H9 (cell line): ENCODE measurements around the gene STPG3. TPM values are rescaled to one million over a fixed set of nuclear protein-coding genes. Genes with fewer than 3 reads are reported as not detected.
A peak's percentile ranks its signal among the peaks of the same experiment; 100 is the strongest.

Experiments used
- DNase-seq: peaks from one replicate; pipeline ENCODE4 v3.0.0-alpha.2; 2017
- H2AFZ ChIP-seq: one replicate; pipeline ENCODE4 v1.6.1; 2013; ENCODE audit warnings: mild to moderate bottlenecking, low read length, control low read depth, moderate library complexity
- H2AK5ac ChIP-seq: 2 replicates; pipeline ENCODE4 v1.6.1; 2013; ENCODE audit warnings: low read length, control low read depth, mixed read lengths; ENCODE audit not compliant: insufficient read length
- H2BK120ac ChIP-seq: one replicate; pipeline ENCODE4 v1.6.1; 2013; ENCODE audit warnings: low read depth, mild to moderate bottlenecking, low read length, control low read depth, inconsistent platforms; ENCODE audit not compliant: poor library complexity, severe bottlenecking
- H2BK12ac ChIP-seq: 2 replicates; pipeline ENCODE4 v1.6.1; 2013; ENCODE audit warnings: low read length, control low read depth, mixed read lengths, low read depth; ENCODE audit not compliant: insufficient read length
- H2BK15ac ChIP-seq: 2 replicates; pipeline ENCODE4 v1.6.1; 2013; ENCODE audit warnings: low read depth, low read length, control low read depth
- H2BK20ac ChIP-seq: one replicate; pipeline ENCODE4 v1.6.1; 2013; ENCODE audit warnings: low read depth, mild to moderate bottlenecking, low read length, control low read depth, inconsistent platforms; ENCODE audit not compliant: poor library complexity, severe bottlenecking
- H2BK5ac ChIP-seq: 2 replicates; pipeline ENCODE4 v1.6.1; 2013; ENCODE audit warnings: low read length, control low read depth, mixed read lengths; ENCODE audit not compliant: insufficient read length
- H3K14ac ChIP-seq: 2 replicates; pipeline ENCODE4 v1.6.1; 2013; ENCODE audit warnings: low read length, control low read depth; ENCODE audit not compliant: insufficient read depth
- H3K18ac ChIP-seq: 2 replicates; pipeline ENCODE4 v1.6.1; 2013; ENCODE audit warnings: low read depth, mild to moderate bottlenecking, mixed read lengths, low read length, control low read depth; ENCODE audit not compliant: insufficient read length
- H3K23ac ChIP-seq: 2 replicates; pipeline ENCODE4 v1.6.1; 2013; ENCODE audit warnings: low read length, control low read depth, mixed read lengths, low read depth; ENCODE audit not compliant: insufficient read length
- H3K23me2 ChIP-seq: 2 replicates; pipeline ENCODE4 v1.6.1; 2013; ENCODE audit warnings: low read depth, mild to moderate bottlenecking, mixed read lengths, low read length, control low read depth; ENCODE audit not compliant: insufficient read length, poor library complexity, severe bottlenecking
- H3K27ac ChIP-seq: 2 replicates; pipeline ENCODE4 v1.5.1; 2013; ENCODE audit warnings: low read length, control low read depth, mixed read lengths, low read depth; ENCODE audit not compliant: insufficient read length
- H3K27me3 ChIP-seq: 2 replicates; pipeline ENCODE4 v1.6.1; 2013; ENCODE audit warnings: low read length, control low read depth, inconsistent platforms; ENCODE audit not compliant: insufficient read depth
- H3K4ac ChIP-seq: 2 replicates; pipeline ENCODE4 v1.6.1; 2013; ENCODE audit warnings: low read depth, mild to moderate bottlenecking, control low read depth, inconsistent platforms, low read length, moderate library complexity
- H3K4me1 ChIP-seq: 2 replicates; pipeline ENCODE4 v1.6.1; 2013; ENCODE audit warnings: low read length, control low read depth, inconsistent platforms; ENCODE audit not compliant: insufficient read depth
- H3K4me2 ChIP-seq: 2 replicates; pipeline ENCODE4 v1.6.1; 2013; ENCODE audit warnings: low read length, control low read depth, mixed read lengths; ENCODE audit not compliant: insufficient read length, insufficient read depth
- H3K56ac ChIP-seq: 2 replicates; pipeline ENCODE4 v1.6.1; 2013; ENCODE audit warnings: low read depth, mild to moderate bottlenecking, mixed read lengths, low read length, control low read depth; ENCODE audit not compliant: insufficient read length
- H3K79me1 ChIP-seq: 2 replicates; pipeline ENCODE4 v1.6.1; 2013; ENCODE audit warnings: low read depth, mild to moderate bottlenecking, moderate library complexity, low read length, control low read depth, inconsistent platforms; ENCODE audit not compliant: insufficient read depth, poor library complexity, severe bottlenecking
- H3K79me2 ChIP-seq: 2 replicates; pipeline ENCODE4 v1.6.1; 2013; ENCODE audit warnings: low read length, control low read depth, inconsistent platforms; ENCODE audit not compliant: insufficient read depth
- H3K9ac ChIP-seq: 2 replicates; pipeline ENCODE4 v1.6.1; 2013; ENCODE audit warnings: low read length, control low read depth, mixed read lengths; ENCODE audit not compliant: insufficient read length; ENCODE audit errors: extremely low read depth
- H3K9me3 ChIP-seq: one replicate; pipeline ENCODE4 v1.6.1; 2013; ENCODE audit warnings: low read depth, low read length, inconsistent platforms; ENCODE audit not compliant: control insufficient read depth
- H3T11ph ChIP-seq: one replicate; pipeline ENCODE4 v1.6.1; 2013; ENCODE audit warnings: mild to moderate bottlenecking, low read length, control low read depth, inconsistent platforms
- H4K20me1 ChIP-seq: one replicate; pipeline ENCODE4 v1.6.1; 2013; ENCODE audit not compliant: control insufficient read depth, insufficient read length, insufficient read depth
- H4K5ac ChIP-seq: 2 replicates; pipeline ENCODE4 v1.6.1; 2013; ENCODE audit warnings: low read depth, mild to moderate bottlenecking, mixed read lengths, low read length, control low read depth; ENCODE audit not compliant: insufficient read length
- H4K8ac ChIP-seq: replicated peaks from 2 replicates; pipeline ENCODE4 v1.6.1; 2013; ENCODE audit warnings: low read length, control low read depth, mixed read lengths, low read depth; ENCODE audit not compliant: insufficient read length
- H4K91ac ChIP-seq: 2 replicates; pipeline ENCODE4 v1.6.1; 2013; ENCODE audit warnings: low read depth, mild to moderate bottlenecking, moderate library complexity, mixed read lengths, low read length, control low read depth; ENCODE audit not compliant: insufficient read length
- H3K27ac Mint-ChIP-seq, 3 experiments: 2 replicates in 2 of 3; 3 replicates in 1 of 3; pipeline ENCODE4 v1.8.0; 2020 to 2021; ENCODE audit warnings: mixed read lengths in 3 of 3, mild to moderate bottlenecking in 1 of 3, moderate library complexity in 1 of 3
- H3K27me3 Mint-ChIP-seq: 2 replicates; pipeline ENCODE4 v1.8.0; 2021; ENCODE audit warnings: low read depth, mild to moderate bottlenecking, moderate library complexity, mixed read lengths
- H3K36me3 Mint-ChIP-seq, 3 experiments: 2 replicates in 2 of 3; 3 replicates in 1 of 3; pipeline ENCODE4 v1.8.0; 2020 to 2021; ENCODE audit warnings: low read depth in 3 of 3, mixed read lengths in 3 of 3; ENCODE audit not compliant: insufficient read depth in 1 of 3
- H3K4me1 Mint-ChIP-seq, 2 experiments: 2 replicates each; pipeline ENCODE4 v1.8.0; 2020; ENCODE audit warnings: mixed read lengths in 2 of 2
- H3K4me3 Mint-ChIP-seq, 2 experiments: 2 replicates in 1 of 2; 3 replicates in 1 of 2; pipeline ENCODE4 v1.8.0; 2020 to 2021; ENCODE audit warnings: mild to moderate bottlenecking in 2 of 2, mixed read lengths in 2 of 2, moderate library complexity in 1 of 2
- H3K9me3 Mint-ChIP-seq, 2 experiments: 2 replicates in 1 of 2; 3 replicates in 1 of 2; pipeline ENCODE4 v1.8.0; 2020; ENCODE audit warnings: mild to moderate bottlenecking in 2 of 2, mixed read lengths in 2 of 2, moderate library complexity in 1 of 2
- CTCF ChIP-seq: fragments of 200-600 bp; sonication (generic); conservative IDR thresholded peaks from 3 replicates; pipeline ENCODE4 v1.8.0; 2021; ENCODE audit warnings: antibody characterized with exemption, mild to moderate bottlenecking
- WGBS: extraction: QIAGEN DNeasy Blood & Tissue Kit; methylation state at CpG from one replicate; pipeline ENCODE4 v1.1.7; 2013; ENCODE audit warnings: missing lambda C conversion rate, low lambda C conversion rate, mixed read lengths; ENCODE audit not compliant: insufficient read length; ENCODE audit errors: extremely low coverage; 5-methylcytosine and 5-hydroxymethylcytosine counted together
- total RNA-seq: library from RNA; stranded (reverse); gene quantifications from 2 replicates; pipeline ENCODE4 v1.2.1, GENCODE V29; 2021

STPG3 gene
- total RNA-seq, 1 experiment from 2014 or later = not detected

- no CpG with 5 or more reads among the region's 18 CpGs for WGBS
- H3K9ac ChIP-seq = no peak overlapping the region
- TF ChIP-seq CTCF = no peak
- H2BK12ac ChIP-seq = no peak overlapping the region
- no peak overlapping the region for H2BK5ac ChIP-seq
- no peaks in the 10 kb centered on the region for H3K79me1 ChIP-seq
- H3K4me1 ChIP-seq = no peaks in the 10 kb centered on the region
- H4K91ac ChIP-seq = no peak overlapping the region
- no peak overlapping the region for H3K56ac ChIP-seq
- H2AK5ac ChIP-seq = no peak overlapping the region
- no peaks in the 10 kb centered on the region for H3K9me3 Mint-ChIP-seq
- no peak overlapping the region for H4K8ac ChIP-seq
- no peak overlapping the region for H3K23ac ChIP-seq
- peak overlapping the region in 1 of 2 experiments; percentile 73; a peak in 2 of 5 replicates for H3K4me3 Mint-ChIP-seq
- no peak overlapping the region for H3K14ac ChIP-seq
- H3K4me2 ChIP-seq = peak overlapping the region; percentile 27
- no peaks in the 10 kb centered on the region for H4K20me1 ChIP-seq
- no peak overlapping the region for H3K4ac ChIP-seq
- H4K5ac ChIP-seq = no peak overlapping the region
- H3K27ac ChIP-seq = no peak overlapping the region
- H2BK20ac ChIP-seq = no peak overlapping the region
- no peak overlapping the region for H3K27ac Mint-ChIP-seq
- DNase-seq = no peak
- no peaks in the 10 kb centered on the region; the same call in 1 of the 2 replicates for H3K27me3 Mint-ChIP-seq
- H3K18ac ChIP-seq = no peak overlapping the region
- no peak overlapping the region for H2BK120ac ChIP-seq
- no peak overlapping the region for H2BK15ac ChIP-seq
- peaks cover 2 to 3% of the 10 kb centered on the region in 2 experiments for H3K4me1 Mint-ChIP-seq
- H3K27me3 ChIP-seq = no peaks in the 10 kb centered on the region
- no peak overlapping the region for H3T11ph ChIP-seq
- peaks cover 10% of the 10 kb centered on the region for H3K23me2 ChIP-seq
- no peak overlapping the region for H2AFZ ChIP-seq
- no peaks in the 10 kb centered on the region for H3K36me3 Mint-ChIP-seq
- H3K9me3 ChIP-seq = no peaks in the 10 kb centered on the region
- no peaks in the 10 kb centered on the region for H3K79me2 ChIP-seq
These were observed 23.1 kb upstream of the STPG3 start for GRCh38 chr9:137227853-137228505.
